ENCODE data around the gene JAML.

The JAML gene

DNA sequence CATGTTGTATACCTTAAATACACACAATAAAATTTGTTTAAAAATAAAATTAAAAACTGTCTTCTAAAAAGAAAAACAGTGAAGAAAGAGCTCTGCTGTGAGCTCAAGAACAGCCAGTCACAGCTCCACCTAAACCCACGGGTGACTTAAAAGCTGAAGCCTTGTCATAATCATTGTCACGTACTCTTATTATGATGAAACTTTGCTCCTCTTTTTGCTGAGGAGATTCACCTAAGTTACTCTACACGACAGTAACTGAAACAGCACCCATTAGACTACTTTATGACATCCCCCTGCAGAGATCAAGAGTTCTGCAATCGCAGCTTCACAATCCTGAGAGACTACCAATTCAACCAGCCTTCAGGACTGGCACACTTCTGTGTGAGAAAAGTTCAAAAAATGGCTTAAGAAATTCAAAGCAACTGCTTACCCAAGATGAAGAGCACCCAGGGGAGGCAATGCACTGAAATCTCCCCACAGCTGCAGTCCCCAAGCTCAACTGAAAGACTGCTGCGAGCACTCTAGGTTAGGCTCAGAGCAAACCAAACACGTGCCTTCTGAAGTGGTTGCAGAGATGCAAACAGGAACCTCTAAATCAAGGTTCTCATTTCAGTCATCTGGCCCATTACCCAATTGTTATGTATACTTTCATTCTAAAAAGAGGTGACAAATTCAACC lies at the start of gene JAML:
TSS of gene JAML (minus strand) at position 501 of the 678 bp plus-strand sequence. CDS start 10,145 bp downstream, outside the sequence.
- no peak for DNase-seq

- DNase-seq, result no peak
Measured at GRCh38 chr11:118274186-118274585, 49.4 kb upstream of the JAML start.

- no peak for DNase-seq
Measured at GRCh38 chr11:118272001-118272400, 47.2 kb upstream of the JAML start.

GRCh38 chr11:118267486-118267885 lies 42.7 kb upstream of the JAML start:
- no peak for DNase-seq

DNA sequence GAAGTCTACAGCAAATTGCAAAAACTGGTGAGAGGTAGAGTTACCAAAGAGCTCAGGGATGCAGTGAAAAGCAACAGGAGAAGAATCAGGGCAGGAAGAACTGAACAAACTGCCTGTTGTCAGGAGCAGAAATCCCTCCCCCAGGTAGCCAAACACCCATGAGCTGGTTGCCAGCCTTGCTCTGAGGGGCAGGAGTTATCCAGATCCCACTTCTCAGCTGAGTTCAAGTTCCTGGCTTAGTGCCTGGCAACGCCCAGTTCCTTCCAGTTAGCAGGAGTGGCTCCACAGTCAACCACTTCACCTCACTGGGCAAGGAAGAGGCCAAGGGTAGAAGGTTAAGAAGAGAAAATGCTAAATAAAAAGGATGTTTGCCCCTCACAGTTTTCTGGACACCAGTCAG lies 41.1 kb upstream of the JAML start:
- no peak for DNase-seq

- no peak for DNase-seq
Measured at GRCh38 chr11:118264569-118265465, 40.0 kb upstream of the JAML start.

DNA sequence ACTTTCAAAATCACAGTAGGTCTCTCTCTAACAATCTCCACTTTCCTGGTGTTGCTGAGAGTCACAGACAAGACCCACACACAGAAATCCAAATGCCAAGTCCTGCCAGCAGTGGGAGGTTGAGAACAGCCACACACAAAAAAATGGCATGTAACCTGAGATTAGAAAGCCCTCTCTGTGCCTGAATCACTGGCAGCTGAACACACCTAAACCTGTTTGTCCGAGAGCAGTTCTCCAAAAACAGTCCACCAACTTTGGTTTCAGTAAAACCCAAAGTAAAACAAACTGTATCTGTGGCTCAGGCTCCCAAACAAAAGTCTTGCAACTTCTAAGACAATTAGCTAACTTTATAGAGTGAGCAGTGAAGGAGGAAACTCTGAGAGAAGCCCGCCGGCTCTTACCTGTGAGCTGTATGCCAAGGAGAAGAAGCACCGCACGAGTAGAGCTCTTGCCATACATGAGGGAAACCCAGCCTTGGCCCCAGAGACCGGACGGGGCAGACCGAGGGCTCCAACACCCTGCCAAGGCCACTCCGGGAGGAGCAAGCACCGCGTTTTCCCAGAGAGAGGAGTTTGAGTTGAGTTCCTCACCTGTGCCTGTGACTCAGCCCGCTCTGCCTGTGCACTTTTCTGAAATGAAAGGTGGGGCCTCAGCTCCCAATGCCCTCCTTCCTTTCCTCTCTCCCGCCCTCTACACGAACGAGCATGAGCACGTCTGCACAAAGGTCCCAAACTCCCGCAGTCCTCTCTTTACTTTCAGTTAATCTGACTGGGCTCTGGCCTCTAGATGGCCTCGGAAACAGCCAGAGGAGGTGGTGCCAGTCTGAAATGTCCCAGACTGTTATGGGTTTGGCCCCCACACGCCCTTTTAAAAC lies 39.1 kb upstream of the JAML start, which contains the start of gene MPZL2:
TSS of gene MPZL2 (minus strand) at position 603 of the 874 bp plus-strand sequence. CDS start at position 459, 144 bp downstream.
- DNase-seq, result no peak

DNA sequence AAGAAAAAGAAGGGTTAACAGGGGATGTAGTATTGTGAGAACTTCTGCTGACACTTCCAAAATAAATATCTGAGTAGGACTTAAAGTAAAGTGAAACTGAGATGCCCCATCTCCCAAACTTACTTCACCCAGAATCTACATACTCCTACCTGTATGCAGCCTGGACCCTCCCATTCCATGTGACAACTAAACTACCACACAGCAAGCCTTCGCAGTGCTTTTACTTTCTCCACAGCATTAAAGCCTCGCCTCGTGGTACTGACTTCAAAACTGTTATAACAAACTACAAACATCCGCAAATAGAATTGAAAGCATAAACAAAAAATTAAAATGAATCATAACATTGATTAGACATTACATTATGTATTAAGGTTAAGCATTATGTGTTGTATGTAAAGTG lies 38.3 kb upstream of the JAML start:
- DNase-seq, result no peak

- DNase-seq, result no peak
Measured at GRCh38 chr11:118260353-118260752, 35.5 kb upstream of the JAML start.

DNA sequence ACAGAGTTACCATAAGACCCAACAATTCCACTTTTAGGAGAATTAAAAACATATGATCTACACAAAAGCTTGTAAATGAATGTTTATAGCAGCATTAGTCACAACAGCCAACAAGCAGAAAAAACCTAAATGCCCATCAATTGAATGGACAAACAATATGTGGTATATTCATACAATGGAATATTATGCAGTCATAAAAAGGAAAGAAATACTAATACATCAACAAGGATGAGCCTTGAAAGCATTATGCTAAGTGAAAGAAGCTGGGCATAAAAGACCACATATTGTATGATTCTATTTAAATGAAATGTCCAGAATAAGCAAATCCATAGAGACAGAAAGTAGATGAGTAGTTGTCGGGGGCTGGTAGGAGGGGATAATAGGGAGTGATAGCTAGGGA lies 34.3 kb upstream of the JAML start:
- DNase-seq, result no peak

DNA sequence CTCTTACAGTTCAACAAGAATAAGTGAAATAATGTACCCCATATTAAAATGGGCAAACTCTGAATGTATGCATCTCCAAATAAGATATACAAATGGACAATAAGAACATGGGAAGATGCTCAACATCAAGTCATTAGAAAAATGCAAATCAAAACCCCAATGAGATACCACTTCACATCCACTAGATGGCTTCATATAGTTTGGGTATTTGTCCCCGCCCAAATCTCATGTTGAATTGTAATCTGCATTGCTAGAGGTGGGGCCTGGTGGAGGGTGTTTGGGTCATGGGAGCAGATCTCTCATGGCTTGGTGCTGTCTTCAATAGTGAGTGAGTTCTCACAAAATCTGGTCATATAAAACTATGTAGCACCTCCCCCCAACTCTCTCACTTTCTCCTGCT lies 33.6 kb upstream of the JAML start:
- no peak for DNase-seq

DNA sequence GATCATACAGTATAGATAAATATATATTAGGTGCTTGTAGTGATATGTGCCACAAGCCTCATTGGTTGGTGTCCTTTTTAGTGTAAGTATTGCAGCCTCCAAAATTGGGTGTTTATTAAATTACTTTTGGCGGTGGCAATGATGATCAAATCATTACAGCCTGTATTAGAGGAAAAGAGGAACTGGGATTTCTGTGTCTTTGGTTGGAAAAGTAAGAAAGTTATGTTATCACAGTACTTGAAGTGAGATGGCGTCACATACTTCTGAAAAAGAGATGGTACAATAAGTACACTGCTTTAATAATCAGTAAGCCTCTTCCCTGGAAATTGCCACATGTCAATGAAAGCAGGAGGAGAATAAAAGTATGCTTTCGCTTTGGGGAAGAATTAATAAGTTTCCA lies 27.9 kb upstream of the JAML start:
- no peak for DNase-seq

DNA sequence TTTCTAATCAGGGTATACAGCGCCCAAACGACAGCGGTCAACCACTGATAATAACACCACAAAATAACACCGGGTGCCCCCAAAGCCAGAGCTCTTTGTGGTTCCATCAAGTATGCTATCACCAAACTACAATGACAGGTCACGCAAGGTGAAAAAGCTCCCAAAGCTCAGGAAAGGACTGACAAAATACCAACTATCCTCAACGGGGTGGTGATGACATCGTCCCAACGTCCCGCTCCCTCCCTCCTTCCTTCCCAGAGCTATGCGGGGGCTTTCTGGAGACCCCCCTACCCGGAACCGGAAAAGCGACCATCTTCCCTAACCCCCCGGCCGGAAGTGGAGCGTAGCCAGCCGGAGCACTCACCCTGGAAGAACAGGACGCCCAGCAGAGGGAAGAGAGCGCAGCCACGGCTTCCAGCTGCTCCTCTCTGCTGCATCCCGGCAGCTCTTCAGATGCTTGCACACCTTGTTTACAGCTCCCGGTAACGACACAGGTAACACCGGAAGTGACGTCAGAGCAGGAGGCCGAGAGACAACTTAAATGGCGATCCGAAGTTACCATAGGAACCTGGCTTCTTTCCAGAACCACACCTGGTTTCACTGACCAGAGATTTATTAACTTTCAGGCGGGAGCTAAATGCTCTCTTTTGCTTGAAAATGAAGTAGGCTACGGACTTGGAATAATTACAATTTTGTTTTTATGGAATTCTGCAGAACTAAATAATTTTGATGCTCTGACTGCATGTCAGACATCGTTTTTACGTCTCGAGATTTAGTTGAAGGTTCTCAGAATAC lies 27.2 kb upstream of the JAML start, which contains the start of gene MPZL3:
TSS of gene MPZL3 (minus strand) at position 508 of the 795 bp plus-strand sequence. CDS start at position 437, 71 bp downstream.
- DNase-seq, result peak; percentile 72

GRCh38 chr11:118247041-118247440 lies 22.2 kb upstream of the JAML start:
- no peak for DNase-seq

DNA sequence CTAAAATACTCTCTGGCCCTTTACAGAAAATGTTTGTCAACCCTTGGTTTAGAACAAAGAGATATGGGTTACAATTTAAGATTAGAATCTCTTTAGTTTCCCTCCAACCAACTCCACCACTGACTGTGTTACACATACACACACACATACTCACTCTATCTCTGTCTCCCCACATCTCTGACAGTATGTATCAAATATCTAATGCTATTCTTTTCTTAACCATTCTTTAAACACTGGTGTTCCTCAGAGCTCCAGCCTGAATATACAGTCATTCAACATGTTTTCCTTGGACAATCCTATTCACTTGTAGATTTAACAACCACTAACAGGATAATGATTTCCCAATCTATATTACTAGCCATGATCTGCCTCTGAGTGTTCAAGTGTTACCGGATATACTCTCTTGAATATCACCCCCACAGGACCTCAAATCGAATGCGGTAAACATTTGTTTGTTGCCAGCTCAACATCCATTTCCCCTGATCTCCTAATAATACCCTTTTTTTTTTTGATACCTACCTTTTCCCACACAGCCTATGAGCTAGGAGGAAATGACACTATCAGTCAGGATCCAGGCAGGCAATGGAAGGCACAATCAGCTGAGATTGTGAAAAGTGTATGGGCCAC lies 21.2 kb upstream of the JAML start:
- no peak for DNase-seq

DNA sequence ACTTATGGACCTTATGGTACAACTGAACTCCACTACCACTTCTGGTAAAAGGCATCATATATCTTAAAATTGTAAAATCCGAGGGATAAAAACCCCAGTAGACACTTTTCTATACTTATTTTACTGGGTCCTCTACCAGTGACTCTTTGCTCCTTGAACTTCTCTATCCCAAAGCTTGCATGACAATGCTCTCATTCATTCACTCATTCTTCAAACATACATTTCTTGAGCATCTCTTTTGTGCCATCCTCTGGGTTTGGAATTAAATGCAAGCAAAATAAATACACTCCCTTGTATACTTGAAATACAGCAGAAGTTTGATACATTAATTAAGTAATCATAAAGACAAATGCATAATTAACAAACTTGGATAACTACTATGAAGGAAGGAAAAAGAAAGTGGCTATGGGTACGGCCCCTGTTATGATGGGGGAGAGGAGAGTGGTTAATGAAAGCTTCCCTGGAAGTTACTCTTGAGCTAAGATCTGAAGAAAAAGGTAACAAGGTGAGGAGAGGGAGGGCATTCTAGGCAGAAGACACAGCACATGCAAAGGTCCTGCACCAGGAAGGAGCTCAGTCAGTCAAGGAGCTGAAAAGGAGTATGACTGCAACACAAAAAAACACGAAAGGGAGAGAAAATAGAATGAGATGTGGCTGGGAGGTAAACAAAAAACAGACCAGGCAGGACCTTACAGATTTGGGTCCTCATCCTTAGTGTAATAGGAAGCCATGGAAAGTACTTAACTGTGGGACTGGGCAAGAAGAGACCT lies 19.4 kb upstream of the JAML start:
- DNase-seq, result no peak

GRCh38 chr11:118243161-118243560 lies 18.4 kb upstream of the JAML start:
- DNase-seq, result no peak

DNA sequence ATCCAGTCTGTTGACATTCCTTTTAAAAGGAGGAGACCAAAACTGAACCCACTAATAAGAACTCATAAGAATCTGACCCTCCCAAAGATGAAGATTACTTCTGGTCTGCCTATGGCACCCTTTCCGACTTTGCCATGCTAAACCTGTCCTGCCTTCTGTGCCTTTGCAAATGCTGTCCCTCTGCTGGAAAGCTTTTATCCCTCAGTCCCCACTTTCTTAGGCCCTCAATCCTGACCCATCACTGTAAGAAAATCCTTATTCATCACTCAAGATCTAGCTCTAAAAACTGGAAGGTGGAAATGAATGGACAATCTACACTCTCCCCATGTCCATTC lies 16.9 kb upstream of the JAML start:
- no peak for DNase-seq

DNA sequence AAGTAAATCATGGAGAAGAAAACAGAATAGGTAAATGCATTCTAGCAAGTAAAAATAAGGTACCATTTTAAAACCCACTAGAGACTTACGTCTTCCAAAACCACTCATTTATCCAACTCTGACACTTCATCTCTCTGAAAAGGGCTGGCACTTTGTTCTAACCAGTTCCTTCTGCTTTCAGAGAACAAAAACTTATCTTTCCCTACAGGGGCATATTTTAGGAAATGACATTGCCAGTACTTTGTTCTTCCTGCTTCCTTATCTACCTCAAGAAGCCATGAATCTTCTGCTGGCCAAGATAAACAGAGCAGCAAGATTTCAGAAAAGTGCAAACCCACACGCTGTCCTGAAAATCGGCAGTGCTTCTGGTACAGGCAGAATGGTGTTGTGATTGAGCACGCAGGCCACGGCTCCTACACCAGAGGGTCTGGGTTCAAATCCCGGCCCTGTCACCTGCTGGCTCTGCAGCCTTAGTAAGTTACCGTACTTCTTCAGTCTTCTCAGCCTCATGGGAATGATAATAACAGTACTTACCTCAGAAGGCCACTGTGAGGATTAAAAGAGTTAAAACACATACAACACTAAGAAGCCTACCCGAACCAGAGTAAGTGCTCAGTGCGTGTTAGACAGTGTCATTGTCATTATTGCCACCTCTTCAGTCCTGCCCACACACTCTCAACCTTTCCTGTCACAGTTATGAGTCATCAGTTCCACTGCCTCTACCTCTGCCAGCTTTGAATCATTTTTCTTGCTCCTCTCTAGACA lies 16.4 kb upstream of the JAML start:
- DNase-seq, result no peak
